ENCODE measurements around the gene C11orf91.
A peak's percentile ranks its signal among the peaks of the same experiment; 100 is the strongest.
"Not testable (repeated sequence)": the region's sequence is repeated elsewhere in the genome, so short reads cannot be mapped to it uniquely, and the experiment has no call there.

C11orf91 gene

GRCh38 chr11:33730716-33731115, 30.1 kb upstream of the C11orf91 start:
- no peak for DNase-seq (ENCODE audit: extremely low read depth, low read depth)

DNA sequence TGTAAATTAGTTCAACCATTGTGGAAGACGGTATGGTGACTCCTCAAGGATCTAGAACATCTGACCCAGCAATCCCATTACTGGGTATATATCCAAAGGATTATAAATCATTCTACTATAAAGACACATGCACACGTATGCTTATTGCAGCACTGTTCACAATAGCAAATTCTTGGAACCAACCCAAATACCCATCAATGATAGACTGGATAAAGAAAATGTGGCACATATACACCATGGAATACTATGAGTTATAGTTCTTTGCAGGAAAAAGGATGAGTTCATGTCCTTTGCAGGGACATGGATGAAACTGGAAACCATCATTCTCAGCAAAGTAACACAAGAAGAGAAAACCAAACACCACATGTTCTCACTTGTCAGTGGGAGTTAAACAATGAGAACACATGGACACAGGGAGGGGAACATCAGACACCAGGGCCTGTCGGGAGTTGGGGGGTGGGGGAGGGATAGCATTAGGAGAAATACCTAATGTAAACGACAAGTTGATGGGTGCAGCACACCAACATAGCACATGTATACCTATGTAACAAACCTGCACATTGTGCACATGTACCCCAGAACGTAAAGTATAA, 28.5 kb upstream of the C11orf91 start:
- not testable (repeated sequence) for DNase-seq (ENCODE audit: extremely low read depth, low read depth)

More at GRCh38 chr11:33730716-33731115, 30.1 kb upstream of the C11orf91 start:
- TF ChIP-seq, protein P1, sequence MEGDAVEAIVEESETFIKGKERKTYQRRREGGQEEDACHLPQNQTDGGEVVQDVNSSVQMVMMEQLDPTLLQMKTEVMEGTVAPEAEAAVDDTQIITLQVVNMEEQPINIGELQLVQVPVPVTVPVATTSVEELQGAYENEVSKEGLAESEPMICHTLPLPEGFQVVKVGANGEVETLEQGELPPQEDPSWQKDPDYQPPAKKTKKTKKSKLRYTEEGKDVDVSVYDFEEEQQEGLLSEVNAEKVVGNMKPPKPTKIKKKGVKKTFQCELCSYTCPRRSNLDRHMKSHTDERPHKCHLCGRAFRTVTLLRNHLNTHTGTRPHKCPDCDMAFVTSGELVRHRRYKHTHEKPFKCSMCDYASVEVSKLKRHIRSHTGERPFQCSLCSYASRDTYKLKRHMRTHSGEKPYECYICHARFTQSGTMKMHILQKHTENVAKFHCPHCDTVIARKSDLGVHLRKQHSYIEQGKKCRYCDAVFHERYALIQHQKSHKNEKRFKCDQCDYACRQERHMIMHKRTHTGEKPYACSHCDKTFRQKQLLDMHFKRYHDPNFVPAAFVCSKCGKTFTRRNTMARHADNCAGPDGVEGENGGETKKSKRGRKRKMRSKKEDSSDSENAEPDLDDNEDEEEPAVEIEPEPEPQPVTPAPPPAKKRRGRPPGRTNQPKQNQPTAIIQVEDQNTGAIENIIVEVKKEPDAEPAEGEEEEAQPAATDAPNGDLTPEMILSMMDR (IDR thresholded peaks at IDR 0.05; ENCODE audit: low read depth, low read length), result no peak

- DNase-seq (ENCODE audit: extremely low read depth, low read depth), result not testable (repeated sequence)
Observed at GRCh38 chr11:33727539-33727938, 26.9 kb upstream of the C11orf91 start.

DNA sequence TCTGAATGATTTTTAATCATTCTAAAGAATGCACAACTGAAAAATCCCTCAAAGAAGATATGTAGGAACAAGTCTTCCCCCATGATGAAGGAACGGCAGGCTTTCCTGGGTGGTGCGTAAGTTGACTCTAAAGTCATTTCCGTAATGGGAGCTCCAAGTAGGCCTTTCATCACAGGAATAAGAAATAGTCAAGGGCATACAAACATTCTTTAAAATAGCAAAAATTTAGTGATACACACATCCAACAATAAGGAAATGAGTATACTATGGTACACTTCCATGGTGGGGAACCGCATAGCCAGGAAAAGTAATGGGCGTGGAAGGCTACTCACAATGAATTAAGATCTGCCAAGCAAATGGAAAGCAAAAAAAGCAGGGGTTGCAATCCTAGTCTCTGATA, 24.9 kb upstream of the C11orf91 start:
- no peak for DNase-seq (ENCODE audit: extremely low read depth, low read depth)
- TF ChIP-seq, protein P1 (IDR thresholded peaks at IDR 0.05; ENCODE audit: low read depth, low read length), result no peak

- DNase-seq (ENCODE audit: extremely low read depth, low read depth), result no peak
- TF ChIP-seq, protein P1 (IDR thresholded peaks at IDR 0.05; ENCODE audit: low read depth, low read length), result no peak
Observed at GRCh38 chr11:33724644-33725035, 24.0 kb upstream of the C11orf91 start.

GRCh38 chr11:33723238-33723881, 22.7 kb upstream of the C11orf91 start:
- TF ChIP-seq, protein P1 (IDR thresholded peaks at IDR 0.05; ENCODE audit: low read depth, low read length), result no peak
- peak; percentile 83 for DNase-seq (ENCODE audit: extremely low read depth, low read depth)

GRCh38 chr11:33722590-33723234, 22.1 kb upstream of the C11orf91 start:
- no peak for DNase-seq (ENCODE audit: extremely low read depth, low read depth)
- TF ChIP-seq, protein P1 (IDR thresholded peaks at IDR 0.05; ENCODE audit: low read depth, low read length), result no peak

- TF ChIP-seq, protein P1 (IDR thresholded peaks at IDR 0.05; ENCODE audit: low read depth, low read length), result no peak
- DNase-seq (ENCODE audit: extremely low read depth, low read depth), result no peak
Observed at GRCh38 chr11:33721984-33722383, 21.4 kb upstream of the C11orf91 start.

Data from AG09319 (cell line).